Activated CD8-positive, alpha-beta memory T cell treated with anti-CD3 and anti-CD28 coated beads for 48 hours (primary cell): ENCODE results near the gene HOXA2.

ENCODE experiments used
- DNase-seq, 3 experiments: peaks; one replicate each; pipeline ENCODE4 v3.0.0-alpha.2; 2020; ENCODE audit warnings: low read depth in 2 of 3, low spot score in 2 of 3

The HOXA2 gene

DNA sequence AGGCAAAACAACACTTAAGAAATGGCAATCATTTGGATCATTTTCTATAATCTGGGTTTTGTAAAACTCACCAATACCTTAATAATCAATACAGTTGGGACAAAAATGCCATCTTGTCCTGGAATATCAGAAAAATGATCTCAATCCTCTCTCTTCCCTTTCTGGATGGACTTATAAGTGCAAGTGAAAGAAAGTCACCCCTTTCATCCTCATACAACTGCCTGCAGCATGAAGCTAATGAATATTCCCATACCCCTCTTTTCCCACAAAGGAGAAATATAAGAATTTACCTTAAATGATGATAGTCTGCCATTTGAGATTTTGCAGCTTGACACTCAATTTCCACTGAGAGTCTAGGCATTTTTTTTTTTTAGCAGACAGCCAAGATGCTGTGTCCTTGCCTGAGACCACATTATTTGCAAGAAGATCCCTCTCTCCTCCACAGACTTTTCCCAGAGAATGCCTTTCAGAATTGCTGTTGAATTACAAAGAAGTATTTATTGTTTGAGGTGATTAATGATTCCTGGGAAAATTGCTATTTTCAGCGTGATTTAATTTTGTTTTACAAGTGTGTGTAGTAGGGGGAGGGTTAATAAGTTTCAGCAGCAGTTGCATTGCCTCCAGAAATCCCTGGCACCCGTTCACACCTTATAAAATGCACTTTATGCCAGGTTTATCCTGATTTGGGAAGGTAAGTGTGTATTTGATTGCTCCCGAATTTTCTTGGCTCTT is 24.3 kb upstream of the HOXA2 start:
- DNase-seq: no peak

DNA sequence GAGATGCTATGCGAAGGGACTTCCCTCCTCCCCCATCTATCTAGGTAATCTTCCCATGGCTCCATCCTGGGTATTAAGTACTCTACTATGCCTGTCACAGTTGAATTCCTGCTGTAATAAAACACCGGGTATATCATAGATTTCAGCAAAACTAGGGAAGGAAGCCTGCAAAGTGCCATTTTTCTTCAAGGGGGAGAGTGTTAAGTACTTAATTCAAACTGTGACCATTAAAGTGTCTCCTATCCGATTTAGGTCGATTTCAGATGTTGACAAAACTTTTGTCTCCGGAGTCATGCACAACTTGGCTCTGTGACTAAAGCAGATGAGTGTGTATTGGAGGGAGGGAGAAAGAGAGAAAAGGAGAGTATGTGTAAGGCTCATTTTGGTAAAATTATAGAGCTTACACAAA is 23.5 kb upstream of the HOXA2 start:
- no peak for DNase-seq

GRCh38 chr7:27124902-27125689 is 22.6 kb upstream of the HOXA2 start:
- no peak for DNase-seq

DNA sequence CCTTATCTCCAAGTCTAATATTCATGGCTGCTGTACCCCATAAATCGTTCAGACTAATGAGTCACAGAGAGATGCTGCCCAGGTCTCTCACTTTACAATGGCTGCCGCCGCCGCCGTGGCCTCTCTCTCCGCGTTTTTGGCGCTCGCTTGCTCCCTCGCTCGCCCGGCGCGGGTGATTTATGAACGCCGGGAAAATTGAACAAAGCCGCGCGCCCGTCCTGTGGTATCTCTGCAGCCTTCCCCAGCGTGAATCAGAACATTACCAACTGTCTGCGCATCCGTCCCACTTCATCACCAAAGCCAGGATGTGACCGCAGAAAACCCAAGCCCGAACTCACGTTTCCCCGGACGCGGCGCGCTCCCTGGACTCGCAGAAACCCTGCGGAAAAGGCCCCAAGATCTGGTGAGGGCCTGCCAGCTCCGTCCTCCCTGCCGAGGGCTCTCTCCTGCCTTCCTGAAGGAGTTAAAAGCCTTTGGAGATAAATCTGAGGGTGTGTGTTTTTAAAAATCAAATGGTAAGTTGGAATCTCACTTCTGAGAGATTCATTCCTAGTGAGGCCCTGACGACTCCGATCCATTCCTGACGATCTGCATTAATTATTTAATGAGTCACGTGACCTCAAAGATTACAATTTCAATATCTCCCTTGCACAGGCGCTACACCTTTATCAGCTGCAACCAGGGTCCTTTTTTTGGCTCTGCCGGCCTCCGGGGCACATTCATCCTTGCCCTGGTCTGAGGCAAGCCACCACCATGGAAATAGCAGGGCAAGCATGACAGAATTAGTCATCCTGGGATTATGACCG is 21.8 kb upstream of the HOXA2 start:
- DNase-seq: no peak

GRCh38 chr7:27123477-27124053 is 21.1 kb upstream of the HOXA2 start:
- DNase-seq: no peak

GRCh38 chr7:27123007-27123476 is 20.6 kb upstream of the HOXA2 start:
- no peak for DNase-seq

DNA sequence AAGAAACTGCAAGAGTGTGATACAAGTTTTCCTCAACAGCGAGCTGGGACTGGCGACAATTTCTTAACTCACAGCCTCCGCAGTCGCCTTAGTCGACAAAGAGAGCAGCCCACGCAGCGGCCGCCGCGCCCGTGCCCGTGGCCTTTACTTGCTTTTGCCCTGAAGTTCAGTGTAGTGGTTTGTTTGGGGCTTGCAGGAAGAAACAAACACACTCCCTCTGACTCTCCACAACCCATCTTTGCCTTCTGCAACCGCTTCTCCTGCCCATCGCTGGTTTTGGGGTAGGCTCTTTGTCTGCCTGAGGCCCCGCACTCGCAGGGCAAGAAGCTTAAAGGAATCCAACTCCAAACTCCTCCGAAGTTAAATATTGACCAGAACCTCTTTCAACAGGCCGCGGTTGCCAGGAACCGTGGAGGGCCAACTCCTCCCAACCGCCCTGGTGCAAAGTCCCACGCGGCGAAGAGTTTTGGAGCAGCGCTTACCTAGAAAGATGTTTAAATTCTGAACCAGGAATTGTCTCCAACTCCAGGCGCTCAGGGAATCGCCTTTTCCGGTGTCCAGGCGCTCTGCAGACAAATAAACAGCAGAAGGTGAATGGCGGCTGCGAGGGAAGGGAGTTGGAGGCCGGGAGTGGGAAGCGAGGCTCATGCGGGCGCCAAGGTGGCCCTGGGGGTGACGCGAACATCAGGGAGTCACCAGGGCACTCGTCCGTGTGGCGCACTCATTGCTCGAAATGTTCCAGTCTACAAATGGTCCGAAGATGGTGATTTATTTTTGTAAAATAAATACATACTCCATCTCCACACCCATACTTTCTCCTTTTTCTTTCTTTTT is 19.8 kb upstream of the HOXA2 start:
- DNase-seq: no peak

DNA sequence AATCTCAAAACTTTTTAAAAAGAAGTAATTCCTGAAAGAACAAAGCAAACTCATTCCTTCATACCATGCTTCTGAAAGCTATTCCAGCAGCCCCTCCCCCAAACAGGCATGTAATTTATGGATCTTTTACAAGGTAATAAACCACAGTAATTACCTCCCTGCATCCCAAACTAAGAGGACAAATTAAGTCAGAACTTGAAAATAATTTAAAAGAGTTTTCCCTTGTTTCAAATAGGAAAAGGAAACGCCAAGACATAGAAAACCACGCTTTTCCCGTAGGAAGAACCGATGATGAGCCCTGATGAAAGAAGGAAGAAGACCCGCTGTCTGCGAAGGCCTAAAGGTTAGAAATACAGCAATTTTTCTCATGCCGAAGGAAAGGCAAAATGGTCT is 19.2 kb upstream of the HOXA2 start:
- no peak for DNase-seq

GRCh38 chr7:27119412-27119911 is 17.0 kb upstream of the HOXA2 start:
- no peak for DNase-seq

DNA sequence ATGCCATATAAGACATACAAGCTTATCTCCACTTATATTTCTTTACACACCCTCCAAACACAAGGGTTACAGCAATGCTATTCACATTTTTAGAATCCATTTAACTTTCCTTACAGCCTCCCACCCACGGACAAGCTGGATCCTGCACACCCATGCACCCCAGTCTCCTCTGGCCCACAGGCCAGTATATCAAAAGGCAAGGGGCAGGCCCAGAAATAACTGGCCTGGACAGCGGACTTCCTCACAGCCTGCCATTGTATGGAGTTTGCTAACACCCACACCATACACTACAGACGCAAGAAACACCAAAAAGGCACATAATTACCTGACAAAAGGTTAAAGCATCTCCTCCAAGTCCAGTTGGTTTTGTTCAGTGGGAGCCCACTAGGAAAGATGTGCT is 16.1 kb upstream of the HOXA2 start:
- no peak for DNase-seq

- DNase-seq: no peak
Measured at GRCh38 chr7:27117887-27118491, 15.5 kb upstream of the HOXA2 start.

DNA sequence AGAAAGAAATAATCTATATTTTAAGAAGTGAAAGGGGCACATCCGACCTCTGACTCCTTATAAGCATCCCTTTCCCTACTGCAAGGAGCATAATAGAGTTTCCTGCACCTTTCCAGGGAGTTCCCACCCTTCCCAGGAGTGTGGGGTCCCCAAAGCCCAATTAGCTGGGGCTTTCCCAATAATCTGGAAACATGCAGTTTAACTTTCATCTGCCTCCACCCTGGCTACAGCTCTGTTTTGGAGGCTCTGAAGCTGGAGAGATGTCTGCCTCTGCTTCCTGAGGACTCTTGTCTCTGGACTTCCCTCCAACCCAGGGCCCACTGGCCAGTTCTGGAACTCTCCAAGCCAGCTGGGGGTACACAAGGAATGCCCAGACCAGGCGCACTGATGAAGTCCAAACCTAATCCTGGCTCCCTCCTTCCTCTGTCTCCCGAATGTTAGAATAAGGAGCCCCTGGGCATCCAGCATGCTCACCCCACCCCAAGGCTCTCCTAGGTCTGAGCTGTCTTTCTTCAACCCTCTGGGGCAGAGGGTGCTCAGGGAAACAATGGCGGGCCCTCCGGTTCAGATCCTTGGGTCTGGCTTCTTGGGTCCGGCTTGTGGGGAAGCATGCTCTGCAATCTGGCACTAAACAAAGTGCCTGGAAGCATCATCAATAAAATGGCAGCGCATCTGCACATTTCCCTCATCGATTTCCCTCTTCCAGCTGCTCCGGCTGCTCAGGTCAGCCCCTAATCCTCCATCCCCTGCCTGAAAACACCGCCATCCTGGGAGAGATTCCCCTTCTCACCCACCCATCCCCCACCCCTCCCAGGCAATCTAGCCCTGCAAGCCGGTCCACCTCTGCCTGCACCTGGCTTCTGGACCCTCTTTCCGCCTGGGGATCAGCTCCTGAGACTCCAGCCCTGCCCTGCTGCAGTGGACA is 14.7 kb upstream of the HOXA2 start:
- DNase-seq: no peak

DNA sequence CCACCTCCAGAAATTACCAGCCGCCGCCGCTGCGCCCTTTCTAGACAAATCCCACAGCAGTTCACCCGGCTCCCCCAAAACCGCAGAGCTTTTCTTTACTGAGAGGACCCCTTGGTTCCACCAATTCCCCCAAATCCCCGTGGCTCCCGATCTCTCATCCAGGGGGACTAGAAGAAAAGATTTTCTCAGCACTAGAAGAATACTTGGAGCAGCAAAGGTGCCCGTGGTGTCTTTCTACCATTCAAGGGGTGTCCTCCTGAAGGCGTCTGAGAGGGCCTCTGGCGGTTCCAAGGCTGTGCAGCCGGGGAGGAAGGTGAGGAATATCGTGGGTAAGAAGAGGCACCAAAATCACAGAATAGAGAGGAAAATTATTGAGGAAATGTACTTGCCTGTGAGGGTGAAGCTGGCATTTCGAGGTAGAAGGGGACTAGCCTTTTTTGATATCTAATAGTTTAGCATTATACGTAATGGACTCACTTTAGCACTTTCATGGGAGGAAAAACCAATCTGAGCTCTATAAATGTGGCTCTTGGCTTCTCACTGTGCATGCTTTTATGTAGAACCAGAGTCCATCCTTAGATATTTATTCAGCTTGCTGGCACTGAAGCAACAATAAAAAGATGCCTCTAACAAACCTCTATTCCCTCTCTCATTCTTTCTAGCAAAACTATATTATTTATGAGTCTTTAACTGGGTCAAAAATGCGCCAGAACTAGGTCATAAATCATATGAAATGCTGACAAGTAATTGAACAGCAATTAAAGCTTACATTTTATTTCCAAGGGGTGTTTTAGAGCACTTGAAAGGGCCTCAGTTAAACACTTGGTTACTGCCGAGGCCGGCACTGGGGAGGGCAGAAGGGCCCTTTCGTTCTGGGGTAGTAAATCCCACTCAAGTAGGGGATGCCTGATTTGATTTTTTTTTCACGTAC is 13.8 kb upstream of the HOXA2 start:
- no peak for DNase-seq

- DNase-seq: no peak
Measured at GRCh38 chr7:27115221-27116026, 12.9 kb upstream of the HOXA2 start.

DNA sequence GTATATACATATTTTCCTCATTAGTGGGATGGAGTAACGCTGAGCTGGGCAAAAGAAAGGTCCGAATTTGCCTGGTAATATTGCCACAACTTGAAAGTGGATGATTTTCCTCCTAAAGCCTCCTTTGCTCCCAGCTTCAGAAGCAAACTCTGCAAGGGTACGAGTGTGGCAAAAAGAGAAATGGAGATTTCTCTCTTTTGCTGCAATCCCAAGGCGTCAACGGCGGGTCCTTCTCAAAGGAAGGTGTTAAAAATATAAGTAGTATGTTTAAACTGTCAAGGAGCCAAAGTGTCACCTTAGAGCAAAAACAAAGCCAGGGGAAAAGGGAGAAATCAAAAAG is 12.4 kb upstream of the HOXA2 start:
- DNase-seq: no peak

DNA sequence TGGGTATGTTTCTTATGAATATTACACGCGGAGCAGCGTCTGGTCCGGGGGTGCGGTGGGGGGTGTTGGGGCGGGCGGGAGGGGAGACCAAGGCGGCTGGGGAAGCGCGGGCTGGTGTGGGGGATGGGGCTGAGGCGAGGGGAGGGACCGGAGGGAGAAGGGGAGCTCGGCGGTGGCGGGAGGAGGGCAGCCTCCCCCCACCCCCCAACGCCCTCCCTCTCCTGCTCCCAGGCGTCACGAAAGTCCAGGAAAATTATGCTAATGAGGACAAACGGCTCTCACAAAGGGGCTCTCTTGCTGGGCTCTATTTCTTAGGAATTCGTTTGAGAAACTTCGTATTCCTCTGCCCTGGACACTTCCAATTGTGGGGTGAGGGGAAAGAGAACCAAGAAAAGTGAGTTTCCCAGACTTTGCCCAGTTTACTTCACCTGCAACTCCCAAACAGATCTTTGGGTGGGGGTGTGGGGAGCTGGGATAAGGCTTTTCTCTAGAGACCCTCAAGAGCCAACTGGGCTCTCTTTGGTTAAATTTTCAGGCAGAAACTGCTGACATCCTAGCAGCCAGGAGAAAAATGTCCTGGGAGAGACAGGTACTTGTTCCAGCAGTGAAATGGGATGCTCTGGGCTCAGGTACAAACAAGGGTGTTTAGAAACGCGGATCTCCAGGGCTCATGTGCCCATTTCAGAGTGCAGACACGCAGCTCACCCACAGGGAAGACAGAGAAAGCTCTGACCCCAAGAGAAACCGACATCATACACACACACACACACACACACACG is 11.7 kb upstream of the HOXA2 start:
- no peak for DNase-seq
